Liver (tissue), 9 donors: ENCODE data around the gene EME1. TPM values are rescaled to one million over a fixed set of nuclear protein-coding genes. Genes with fewer than 3 reads are reported as not detected.

ENCODE experiments used
- DNase-seq: peaks from one replicate; pipeline ENCODE4 v3.0.0-alpha.2; 2017; ENCODE audit warnings: low spot score
- H3K27ac ChIP-seq, 2 donors: one replicate each; pipeline ENCODE4 v1.7.0; 2013; ENCODE audit warnings: inconsistent platforms in 2 of 2, low read length in 2 of 2, control low read depth in 1 of 2, low read depth in 1 of 2, mild to moderate bottlenecking in 1 of 2
- H3K27me3 ChIP-seq, 4 donors: one replicate each; pipeline versions ENCODE4 v1.6.1 to v1.7.0; 2013; ENCODE audit warnings: low read length in 3 of 4, inconsistent platforms in 1 of 4, mild to moderate bottlenecking in 1 of 4, moderate library complexity in 1 of 4; ENCODE audit not compliant: control insufficient read depth in 4 of 4, insufficient read depth in 4 of 4
- H3K36me3 ChIP-seq, 4 donors: one replicate each; pipeline versions ENCODE4 v1.6.1 to v1.7.0; 2013; ENCODE audit warnings: low read length in 3 of 4, mild to moderate bottlenecking in 3 of 4, low read depth in 1 of 4, moderate library complexity in 1 of 4; ENCODE audit not compliant: control insufficient read depth in 4 of 4, insufficient read depth in 3 of 4
- H3K4me1 ChIP-seq, 4 donors: one replicate each; pipeline versions ENCODE4 v1.6.1 to v1.7.0; 2013; ENCODE audit warnings: low read length in 3 of 4, mild to moderate bottlenecking in 3 of 4, moderate library complexity in 1 of 4; ENCODE audit not compliant: control insufficient read depth in 4 of 4, insufficient read depth in 4 of 4
- H3K4me3 ChIP-seq, 3 donors: one replicate each; pipeline versions ENCODE4 v1.6.1 to v1.7.0; 2013; ENCODE audit warnings: low read length in 3 of 3, control low read depth in 1 of 3, low read depth in 1 of 3, mild to moderate bottlenecking in 1 of 3
- H3K9ac ChIP-seq, 2 donors: one replicate each; pipeline ENCODE4 v1.7.0; 2013; ENCODE audit warnings: low read length in 2 of 2, mild to moderate bottlenecking in 2 of 2, moderate library complexity in 2 of 2, control low read depth in 1 of 2, low read depth in 1 of 2
- H3K9me3 ChIP-seq, 4 donors: one replicate each; pipeline versions ENCODE4 v1.6.1 to v1.7.0; 2013; ENCODE audit warnings: low read length in 3 of 4; ENCODE audit not compliant: control insufficient read depth in 4 of 4
- EGR1 ChIP-seq, 2 donors: IDR thresholded peaks; 2 replicates each; pipeline ENCODE4 v1.6.1; 2016 to 2018; ENCODE audit warnings: antibody characterized with exemption in 2 of 2, low read depth in 2 of 2
- FOXA1 ChIP-seq: IDR thresholded peaks from 2 replicates; pipeline ENCODE4 v1.6.1; 2016; ENCODE audit warnings: antibody characterized with exemption
- FOXA2 ChIP-seq: IDR thresholded peaks from 2 replicates; pipeline ENCODE4 v1.6.1; 2016; ENCODE audit warnings: antibody characterized with exemption
- GABPA ChIP-seq, 2 donors: IDR thresholded peaks in 1 of 2; conservative IDR thresholded peaks in 1 of 2; 2 replicates each; pipeline ENCODE4 v1.6.1; 2016; ENCODE audit warnings: antibody characterized with exemption in 2 of 2, mild to moderate bottlenecking in 1 of 2, moderate library complexity in 1 of 2
- HNF4A ChIP-seq, 2 donors: conservative IDR thresholded peaks; 2 replicates each; pipeline ENCODE4 v1.6.1; 2016; ENCODE audit warnings: antibody characterized with exemption in 2 of 2, mild to moderate bottlenecking in 2 of 2
- HNF4G ChIP-seq: IDR thresholded peaks from 2 replicates; pipeline ENCODE4 v1.6.1; 2016; ENCODE audit warnings: antibody characterized with exemption
- JUND ChIP-seq, 2 donors: IDR thresholded peaks; 2 replicates each; pipeline ENCODE4 v1.6.1; 2016; ENCODE audit warnings: antibody characterized with exemption in 2 of 2
- NR2F2 ChIP-seq: IDR thresholded peaks from 2 replicates; pipeline ENCODE4 v1.6.1; 2016; ENCODE audit warnings: antibody characterized with exemption
- RAD21 ChIP-seq, 2 donors: IDR thresholded peaks; 2 replicates each; pipeline ENCODE4 v1.6.1; 2016; ENCODE audit warnings: antibody characterized with exemption in 2 of 2, mild to moderate bottlenecking in 2 of 2
- RXRA ChIP-seq, 2 donors: IDR thresholded peaks; 2 replicates each; pipeline ENCODE4 v1.6.1; 2017 to 2018; ENCODE audit warnings: antibody characterized with exemption in 2 of 2, mild to moderate bottlenecking in 1 of 2
- SP1 ChIP-seq: IDR thresholded peaks from 2 replicates; pipeline ENCODE4 v1.6.1; 2018; ENCODE audit warnings: antibody characterized with exemption, mild to moderate bottlenecking
- TAF1 ChIP-seq: conservative IDR thresholded peaks from 2 replicates; pipeline ENCODE4 v1.6.1; 2016; ENCODE audit warnings: antibody characterized with exemption, mild to moderate bottlenecking
- YY1 ChIP-seq: IDR thresholded peaks from 2 replicates; pipeline ENCODE4 v1.6.1; 2016; ENCODE audit warnings: antibody characterized with exemption, mild to moderate bottlenecking
- WGBS: extraction: QIAGEN DNeasy Blood & Tissue Kit; methylation state at CpG from one replicate; pipeline ENCODE4 v1.1.7; 2013; 5-methylcytosine and 5-hydroxymethylcytosine counted together
- polyA plus RNA-seq, 2 donors: library from polyadenylated mRNA; stranded (reverse) in 1 of 2; unstranded in 1 of 2; fragments of 200-250 nt in 1 of 2; fragments of >200 nt in 1 of 2; fragmentation: Nextera tagmentation in 1 of 2; extraction: Ambion mirVana in 1 of 2; gene quantifications; one replicate each; pipeline versions ENCODE4 v1.2.1 to v1.2.3, GENCODE V29; 2013 to 2015
- total RNA-seq, 2 donors: library from RNA; depleted of rRNA; stranded (reverse); fragments of >200 nt; gene quantifications; one replicate each; pipeline ENCODE4 v1.2.3, GENCODE V29; 2014
- TF ChIP-seq, protein P1 (sequence below): fragments of 150-350 bp; IDR thresholded peaks from 2 replicates; pipeline ENCODE4 v1.5.1; 2017; ENCODE audit warnings: improper control_type of control experiment, low read depth, low read length; ENCODE audit not compliant: missing input control
- TF ChIP-seq, protein P2 (sequence below): IDR thresholded peaks from 2 replicates; pipeline ENCODE4 v1.6.1; 2016; ENCODE audit warnings: antibody characterized with exemption
- TF ChIP-seq, protein P3 (sequence below): IDR thresholded peaks from 2 replicates; pipeline ENCODE4 v1.6.1; 2016; ENCODE audit warnings: antibody characterized with exemption
- TF ChIP-seq, protein P4 (sequence below): IDR thresholded peaks from 2 replicates; pipeline ENCODE4 v1.6.1; 2016; ENCODE audit warnings: antibody characterized with exemption, mild to moderate bottlenecking
- donor health status: healthy.
- donor health status: healthy.
- donor health status: healthy.
- donor health status: healthy.
- donor health status: healthy.

The EME1 gene
- total and polyA plus RNA-seq, 4 donors, result 0.08 to 3.4 (median 0.35) TPM

DNA sequence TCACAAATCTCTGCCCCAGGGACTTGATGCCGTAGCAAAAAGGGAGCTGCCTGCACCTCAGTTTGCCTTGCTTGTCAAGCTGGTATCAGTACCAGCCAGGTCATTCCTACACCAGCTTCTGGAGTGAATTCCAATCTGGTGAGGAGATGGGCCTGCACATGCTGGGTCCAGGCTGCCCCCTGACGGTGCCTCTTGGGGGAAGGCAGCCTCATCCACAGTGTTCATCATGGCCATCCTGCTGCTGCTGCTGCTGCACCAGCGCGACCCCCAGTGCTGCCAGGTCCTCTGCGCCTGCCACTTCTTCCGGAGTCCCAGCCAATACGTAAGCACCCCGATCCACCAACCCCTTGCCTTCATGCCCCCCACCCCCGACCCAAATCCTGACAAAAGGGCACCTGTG is 8.3 kb upstream of the EME1 start:
- H3K36me3 ChIP-seq, result peaks cover 8 to 43% (median 31%) of the 10 kb centered on the region in 4 donors
- WGBS, result 92% methylated on average over 9 of the region's 9 CpGs
- no peak overlapping the region for H3K4me3 ChIP-seq
- H3K9ac ChIP-seq, result no peak overlapping the region
- no peaks in the 10 kb centered on the region for H3K27me3 ChIP-seq
- H3K4me1 ChIP-seq, result no peaks in the 10 kb centered on the region
- TF ChIP-seq EGR1 (IDR thresholded peaks at IDR 0.05; ENCODE audit: low read depth in 2 of 2) (no peak), GABPA (IDR thresholded peaks at IDR 0.05 in 1 of 2, conservative IDR thresholded peaks at IDR 0.05 in 1 of 2) (no peak), NR2F2 (no peak), HNF4A (conservative IDR thresholded peaks at IDR 0.05) (no peak), RAD21 (IDR thresholded peaks at IDR 0.05) (no peak), FOXA1 (no peak), JUND (IDR thresholded peaks at IDR 0.05) (no peak), HNF4G (no peak), SP1 (no peak), TAF1 (no peak)
- TF ChIP-seq, protein P1, sequence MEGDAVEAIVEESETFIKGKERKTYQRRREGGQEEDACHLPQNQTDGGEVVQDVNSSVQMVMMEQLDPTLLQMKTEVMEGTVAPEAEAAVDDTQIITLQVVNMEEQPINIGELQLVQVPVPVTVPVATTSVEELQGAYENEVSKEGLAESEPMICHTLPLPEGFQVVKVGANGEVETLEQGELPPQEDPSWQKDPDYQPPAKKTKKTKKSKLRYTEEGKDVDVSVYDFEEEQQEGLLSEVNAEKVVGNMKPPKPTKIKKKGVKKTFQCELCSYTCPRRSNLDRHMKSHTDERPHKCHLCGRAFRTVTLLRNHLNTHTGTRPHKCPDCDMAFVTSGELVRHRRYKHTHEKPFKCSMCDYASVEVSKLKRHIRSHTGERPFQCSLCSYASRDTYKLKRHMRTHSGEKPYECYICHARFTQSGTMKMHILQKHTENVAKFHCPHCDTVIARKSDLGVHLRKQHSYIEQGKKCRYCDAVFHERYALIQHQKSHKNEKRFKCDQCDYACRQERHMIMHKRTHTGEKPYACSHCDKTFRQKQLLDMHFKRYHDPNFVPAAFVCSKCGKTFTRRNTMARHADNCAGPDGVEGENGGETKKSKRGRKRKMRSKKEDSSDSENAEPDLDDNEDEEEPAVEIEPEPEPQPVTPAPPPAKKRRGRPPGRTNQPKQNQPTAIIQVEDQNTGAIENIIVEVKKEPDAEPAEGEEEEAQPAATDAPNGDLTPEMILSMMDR, result no peak
- TF ChIP-seq, protein P2, sequence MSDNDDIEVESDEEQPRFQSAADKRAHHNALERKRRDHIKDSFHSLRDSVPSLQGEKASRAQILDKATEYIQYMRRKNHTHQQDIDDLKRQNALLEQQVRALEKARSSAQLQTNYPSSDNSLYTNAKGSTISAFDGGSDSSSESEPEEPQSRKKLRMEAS, result no peak
- TF ChIP-seq, protein P3, sequence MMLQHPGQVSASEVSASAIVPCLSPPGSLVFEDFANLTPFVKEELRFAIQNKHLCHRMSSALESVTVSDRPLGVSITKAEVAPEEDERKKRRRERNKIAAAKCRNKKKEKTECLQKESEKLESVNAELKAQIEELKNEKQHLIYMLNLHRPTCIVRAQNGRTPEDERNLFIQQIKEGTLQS, result no peak
- H3K9me3 ChIP-seq, result no peaks in the 10 kb centered on the region
- H3K27ac ChIP-seq, result no peak overlapping the region
- no peak for DNase-seq

DNA sequence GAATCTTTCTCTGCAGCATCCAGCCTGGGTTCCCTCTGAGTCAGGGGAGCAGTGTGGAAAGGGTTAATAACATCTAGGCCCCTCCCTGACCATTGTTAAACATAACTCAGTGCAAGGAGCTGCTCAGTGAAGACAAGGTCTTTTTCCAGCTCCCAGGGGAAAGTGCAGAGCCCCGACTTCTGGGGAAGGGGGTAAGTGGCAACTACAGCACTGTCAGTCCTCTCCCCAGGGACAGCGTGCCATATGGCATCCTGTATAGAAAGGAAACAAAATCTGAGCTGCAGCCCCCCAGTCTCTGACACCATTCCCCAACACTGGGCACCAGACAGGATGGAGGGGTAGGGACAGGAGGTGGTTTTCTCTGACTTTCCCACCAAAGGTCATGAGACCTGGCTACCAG is 7.9 kb upstream of the EME1 start:
- DNase-seq, result no peak
- Histone ChIP-seq H3K9ac (no peak overlapping the region), H3K4me1 (no peaks in the 10 kb centered on the region), H3K36me3 (peaks cover 8 to 48% (median 35%) of the 10 kb centered on the region in 4 donors), H3K4me3 (no peak overlapping the region), H3K27me3 (no peaks in the 10 kb centered on the region), H3K27ac (no peak overlapping the region), H3K9me3 (no peaks in the 10 kb centered on the region)
- no peak for TF ChIP-seq YY1
- no peak for TF ChIP-seq RXRA (IDR thresholded peaks at IDR 0.05)
- TF ChIP-seq, protein P3, result no peak
- TF ChIP-seq RAD21 (IDR thresholded peaks at IDR 0.05), result no peak
- TF ChIP-seq, protein P4, sequence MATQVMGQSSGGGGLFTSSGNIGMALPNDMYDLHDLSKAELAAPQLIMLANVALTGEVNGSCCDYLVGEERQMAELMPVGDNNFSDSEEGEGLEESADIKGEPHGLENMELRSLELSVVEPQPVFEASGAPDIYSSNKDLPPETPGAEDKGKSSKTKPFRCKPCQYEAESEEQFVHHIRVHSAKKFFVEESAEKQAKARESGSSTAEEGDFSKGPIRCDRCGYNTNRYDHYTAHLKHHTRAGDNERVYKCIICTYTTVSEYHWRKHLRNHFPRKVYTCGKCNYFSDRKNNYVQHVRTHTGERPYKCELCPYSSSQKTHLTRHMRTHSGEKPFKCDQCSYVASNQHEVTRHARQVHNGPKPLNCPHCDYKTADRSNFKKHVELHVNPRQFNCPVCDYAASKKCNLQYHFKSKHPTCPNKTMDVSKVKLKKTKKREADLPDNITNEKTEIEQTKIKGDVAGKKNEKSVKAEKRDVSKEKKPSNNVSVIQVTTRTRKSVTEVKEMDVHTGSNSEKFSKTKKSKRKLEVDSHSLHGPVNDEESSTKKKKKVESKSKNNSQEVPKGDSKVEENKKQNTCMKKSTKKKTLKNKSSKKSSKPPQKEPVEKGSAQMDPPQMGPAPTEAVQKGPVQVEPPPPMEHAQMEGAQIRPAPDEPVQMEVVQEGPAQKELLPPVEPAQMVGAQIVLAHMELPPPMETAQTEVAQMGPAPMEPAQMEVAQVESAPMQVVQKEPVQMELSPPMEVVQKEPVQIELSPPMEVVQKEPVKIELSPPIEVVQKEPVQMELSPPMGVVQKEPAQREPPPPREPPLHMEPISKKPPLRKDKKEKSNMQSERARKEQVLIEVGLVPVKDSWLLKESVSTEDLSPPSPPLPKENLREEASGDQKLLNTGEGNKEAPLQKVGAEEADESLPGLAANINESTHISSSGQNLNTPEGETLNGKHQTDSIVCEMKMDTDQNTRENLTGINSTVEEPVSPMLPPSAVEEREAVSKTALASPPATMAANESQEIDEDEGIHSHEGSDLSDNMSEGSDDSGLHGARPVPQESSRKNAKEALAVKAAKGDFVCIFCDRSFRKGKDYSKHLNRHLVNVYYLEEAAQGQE, result no peak
- no peak for TF ChIP-seq SP1
- no peak for TF ChIP-seq TAF1
- no peak for TF ChIP-seq FOXA2
- no peak for TF ChIP-seq HNF4A (conservative IDR thresholded peaks at IDR 0.05)
- no peak for TF ChIP-seq NR2F2
- no peak for TF ChIP-seq GABPA (IDR thresholded peaks at IDR 0.05 in 1 of 2, conservative IDR thresholded peaks at IDR 0.05 in 1 of 2)
- TF ChIP-seq, protein P1, result no peak
- no peak for TF ChIP-seq EGR1 (IDR thresholded peaks at IDR 0.05; ENCODE audit: low read depth in 2 of 2)
- no peak for TF ChIP-seq FOXA1
- no peak for TF ChIP-seq JUND (IDR thresholded peaks at IDR 0.05)
- 68% methylated on average over 2 of the region's 2 CpGs for WGBS
